OCI-LY3 (cell line): ENCODE data around the gene KIT.

Experiments
- H2AFZ ChIP-seq: fragments of 200-600, 300-600 bp; shearing (Covaris generic); 2 replicates; pipeline ENCODE4 v1.6.0; 2014; ENCODE audit warnings: antibody characterized with exemption, low read depth, low read length
- H3K27ac ChIP-seq: fragments of 200-600, 300-600 bp; sonication (generic); 2 replicates; pipeline ENCODE4 v1.5.1; 2014; ENCODE audit warnings: mild to moderate bottlenecking, low read length, moderate library complexity, mixed read lengths
- H3K27me3 ChIP-seq: fragments of 200-600, 300-600 bp; sonication (generic); 2 replicates; pipeline ENCODE4 v1.6.1; 2014; ENCODE audit warnings: low read depth, low read length, mixed read lengths
- H3K36me3 ChIP-seq: fragments of 200-600, 300-600 bp; sonication (generic); replicated peaks from 2 replicates; pipeline ENCODE3; 2014; ENCODE audit warnings: low read depth, low read length, mixed read lengths
- H3K4me1 ChIP-seq: fragments of 300-600, 200-600 bp; sonication (generic); 2 replicates; pipeline ENCODE4 v1.6.1; 2014; ENCODE audit warnings: low read length, mixed read lengths
- H3K4me2 ChIP-seq: fragments of 200-600, 300-600 bp; sonication (generic); 2 replicates; pipeline ENCODE4 v1.6.1; 2014; ENCODE audit warnings: low read length, mixed read lengths
- H3K4me3 ChIP-seq: fragments of 300-600, 200-600 bp; sonication (generic); 2 replicates; pipeline ENCODE4 v1.5.1; 2014; ENCODE audit warnings: antibody characterized with exemption, mild to moderate bottlenecking, low read length, moderate library complexity
- H3K79me2 ChIP-seq: fragments of 300-600, 200-600 bp; shearing (Covaris generic); 2 replicates; pipeline ENCODE4 v1.6.1; 2014; ENCODE audit warnings: mild to moderate bottlenecking, low read length, mixed read lengths
- H3K9ac ChIP-seq: fragments of 300-600, 200-600 bp; shearing (Covaris generic); 2 replicates; pipeline ENCODE4 v1.6.0; 2014; ENCODE audit warnings: mild to moderate bottlenecking, low read length, moderate library complexity
- H3K9me3 ChIP-seq: fragments of 200-600, 300-600 bp; shearing (Covaris generic); 2 replicates; pipeline ENCODE4 v1.6.1; 2014; ENCODE audit warnings: low read length, mixed read lengths; ENCODE audit not compliant: insufficient read depth
- H4K20me1 ChIP-seq: fragments of 200-600, 300-600 bp; sonication (generic); 2 replicates; pipeline ENCODE4 v1.6.1; 2016; ENCODE audit warnings: low read length, mixed read lengths; ENCODE audit not compliant: insufficient read depth
- EZH2phosphoT487 ChIP-seq: fragments of 200-600 bp; shearing (Covaris generic); IDR thresholded peaks from 2 replicates; pipeline ENCODE4 v1.6.1; 2018; ENCODE audit warnings: antibody characterized with exemption, mixed run types, low read depth
- TF ChIP-seq, protein P1 (sequence below): fragments of 200-600, 300-600 bp; sonication (generic); IDR thresholded peaks from 2 replicates; pipeline ENCODE4 v1.5.1; 2014; ENCODE audit warnings: antibody characterized with exemption, low read length, low read depth

KIT gene

GRCh38 chr4:54675721-54676461 lies 18.1 kb downstream of the KIT start:
- Histone ChIP-seq H3K4me1 (peaks cover 18% of the 10 kb centered on the region), H3K4me3 (no peak overlapping the region), H3K79me2 (no peaks in the 10 kb centered on the region), H3K9me3 (no peaks in the 10 kb centered on the region), H3K36me3 (no peaks in the 10 kb centered on the region), H4K20me1 (no peaks in the 10 kb centered on the region), H2AFZ (no peak overlapping the region), H3K27me3 (no peaks in the 10 kb centered on the region), H3K9ac (no peak overlapping the region), H3K27ac (no peak overlapping the region), H3K4me2 (peak overlapping the region; percentile 42)
- TF ChIP-seq, protein P1, sequence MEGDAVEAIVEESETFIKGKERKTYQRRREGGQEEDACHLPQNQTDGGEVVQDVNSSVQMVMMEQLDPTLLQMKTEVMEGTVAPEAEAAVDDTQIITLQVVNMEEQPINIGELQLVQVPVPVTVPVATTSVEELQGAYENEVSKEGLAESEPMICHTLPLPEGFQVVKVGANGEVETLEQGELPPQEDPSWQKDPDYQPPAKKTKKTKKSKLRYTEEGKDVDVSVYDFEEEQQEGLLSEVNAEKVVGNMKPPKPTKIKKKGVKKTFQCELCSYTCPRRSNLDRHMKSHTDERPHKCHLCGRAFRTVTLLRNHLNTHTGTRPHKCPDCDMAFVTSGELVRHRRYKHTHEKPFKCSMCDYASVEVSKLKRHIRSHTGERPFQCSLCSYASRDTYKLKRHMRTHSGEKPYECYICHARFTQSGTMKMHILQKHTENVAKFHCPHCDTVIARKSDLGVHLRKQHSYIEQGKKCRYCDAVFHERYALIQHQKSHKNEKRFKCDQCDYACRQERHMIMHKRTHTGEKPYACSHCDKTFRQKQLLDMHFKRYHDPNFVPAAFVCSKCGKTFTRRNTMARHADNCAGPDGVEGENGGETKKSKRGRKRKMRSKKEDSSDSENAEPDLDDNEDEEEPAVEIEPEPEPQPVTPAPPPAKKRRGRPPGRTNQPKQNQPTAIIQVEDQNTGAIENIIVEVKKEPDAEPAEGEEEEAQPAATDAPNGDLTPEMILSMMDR = no peak

DNA sequence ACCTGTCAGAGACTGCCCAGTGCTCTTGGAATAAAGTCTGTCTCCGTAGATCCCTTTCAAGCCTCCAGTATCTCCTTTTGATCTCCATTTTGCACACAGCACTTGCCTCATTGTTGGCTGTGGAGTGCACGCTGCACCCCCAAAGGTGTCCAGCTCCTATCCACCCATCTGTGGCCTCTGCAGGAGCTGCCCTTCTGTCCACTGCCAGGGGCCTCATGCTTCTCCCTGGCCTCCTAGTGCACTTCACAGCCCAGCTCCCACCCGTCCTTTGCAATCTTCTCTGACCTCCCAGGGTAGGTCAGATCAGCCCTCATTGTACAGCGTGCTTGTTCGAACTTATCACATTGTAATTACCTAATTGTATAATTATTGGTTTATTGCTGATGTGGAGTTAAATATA lies 18.9 kb downstream of the KIT start:
- Histone ChIP-seq H3K27ac (no peak overlapping the region), H3K27me3 (no peaks in the 10 kb centered on the region), H3K4me3 (no peak overlapping the region), H3K4me1 (peaks cover 18% of the 10 kb centered on the region), H3K36me3 (no peaks in the 10 kb centered on the region), H3K4me2 (peak overlapping the region; percentile 42; the same call in 1 of the 2 replicates), H3K9me3 (no peaks in the 10 kb centered on the region), H4K20me1 (no peaks in the 10 kb centered on the region), H2AFZ (no peak overlapping the region), H3K79me2 (no peaks in the 10 kb centered on the region), H3K9ac (no peak overlapping the region)
- TF ChIP-seq EZH2phosphoT487 = no peak
- TF ChIP-seq, protein P1 = no peak

GRCh38 chr4:54677416-54677815 lies 19.7 kb downstream of the KIT start:
- Histone ChIP-seq H3K9me3 (no peaks in the 10 kb centered on the region), H3K79me2 (no peaks in the 10 kb centered on the region), H4K20me1 (no peaks in the 10 kb centered on the region), H3K27me3 (no peaks in the 10 kb centered on the region), H3K4me3 (no peak overlapping the region), H3K4me2 (no peak overlapping the region), H3K9ac (no peak overlapping the region), H3K27ac (no peak overlapping the region), H3K36me3 (no peaks in the 10 kb centered on the region), H2AFZ (no peak overlapping the region), H3K4me1 (peaks cover 18% of the 10 kb centered on the region)
- no peak for TF ChIP-seq EZH2phosphoT487
- TF ChIP-seq, protein P1 = no peak

- no peak for TF ChIP-seq EZH2phosphoT487
- TF ChIP-seq, protein P1 = no peak
- no peak overlapping the region for H3K27ac ChIP-seq
- H3K9ac ChIP-seq = no peak overlapping the region
These were observed 20.3 kb downstream of the KIT start for GRCh38 chr4:54677853-54678650.

More at GRCh38 chr4:54677853-54678650, 20.3 kb downstream of the KIT start:
- Histone ChIP-seq H3K9me3 (no peaks in the 10 kb centered on the region), H3K79me2 (no peaks in the 10 kb centered on the region), H4K20me1 (no peaks in the 10 kb centered on the region), H2AFZ (no peak overlapping the region), H3K36me3 (no peaks in the 10 kb centered on the region), H3K4me1 (peaks cover 18% of the 10 kb centered on the region), H3K4me2 (no peak overlapping the region), H3K27me3 (no peaks in the 10 kb centered on the region), H3K4me3 (no peak overlapping the region)
